Posterior vena cava (tissue), 2 donors: Measurements from ENCODE around the gene SMPD2. TPM values are rescaled to one million over a fixed set of nuclear protein-coding genes. Genes with fewer than 3 reads are reported as not detected.

Experiments
- DNase-seq: peaks from one replicate; pipeline ENCODE4 v3.0.0-alpha.2; 2020; ENCODE audit warnings: low spot score
- intact Hi-C, 2 donors: fragments of 100-400 bp; cut with DNase I; formaldehyde crosslinking; loops; one replicate each; pipeline versions ENCODE4 v1.14.1 to v1.14.2; 2022 to 2023
- total RNA-seq, 2 donors: library from RNA; stranded (reverse); fragmentation: NEBNext Ultra II Directional; extraction: Animal tissue kit (Norgen Biotek cat#: 25700); gene quantifications; one replicate each; pipeline ENCODE4 v1.2.1, GENCODE V29; 2021
- donor health status: DM: yes; HTN: yes; CAD: no.
- donor health status: DM: yes; HTN: yes; CAD: no.

SMPD2 gene
- total RNA-seq, 2 donors from 2014 or later, result 4.2 to 6.7 TPM

DNA sequence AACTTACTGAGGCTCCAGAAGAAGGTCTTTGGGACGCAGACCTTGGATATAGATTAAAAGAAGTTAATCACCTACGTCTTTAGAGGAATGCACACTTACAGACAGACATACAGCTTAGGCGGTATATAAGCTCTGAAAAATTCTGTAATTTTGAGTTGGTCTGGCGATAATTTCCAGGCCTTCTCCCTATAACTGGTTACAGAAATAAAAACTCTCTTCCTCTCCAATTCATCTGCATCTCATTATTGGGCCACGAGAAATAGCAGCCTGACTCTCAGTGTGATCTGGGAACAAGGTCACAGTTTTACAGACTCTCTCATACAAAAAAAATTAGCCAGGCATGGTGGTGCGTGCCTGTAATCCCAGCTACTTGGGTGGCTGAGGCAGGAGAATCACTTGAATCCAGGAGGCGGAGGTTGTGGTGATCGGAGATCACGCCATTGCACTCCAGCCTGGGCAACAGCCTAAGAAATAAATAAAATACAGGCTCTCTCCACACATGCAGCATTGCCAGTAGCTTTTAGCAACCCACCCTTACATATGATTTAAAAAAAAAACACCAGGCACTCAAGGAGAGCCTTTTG lies 37.8 kb downstream of the SMPD2 start:
- intact Hi-C loops, result no loop called here
- no peak for DNase-seq

- DNase-seq, result no peak
- intact Hi-C loops, result no loop called here
Measured at GRCh38 chr6:109478841-109479624, 38.5 kb downstream of the SMPD2 start.

GRCh38 chr6:109480993-109481480 lies 40.5 kb downstream of the SMPD2 start:
- no peak for DNase-seq
- intact Hi-C loops, result no loop called here

GRCh38 chr6:109482905-109483734 lies 42.6 kb downstream of the SMPD2 start, which contains the start of gene ZBTB24:
Gene ZBTB24, minus strand, starts transcription at chr6:109483219. Its CDS starts 1,193 bp downstream, at chr6:109482026.
- peak; percentile 97 for DNase-seq
- intact Hi-C loops, result no loop called here

DNA sequence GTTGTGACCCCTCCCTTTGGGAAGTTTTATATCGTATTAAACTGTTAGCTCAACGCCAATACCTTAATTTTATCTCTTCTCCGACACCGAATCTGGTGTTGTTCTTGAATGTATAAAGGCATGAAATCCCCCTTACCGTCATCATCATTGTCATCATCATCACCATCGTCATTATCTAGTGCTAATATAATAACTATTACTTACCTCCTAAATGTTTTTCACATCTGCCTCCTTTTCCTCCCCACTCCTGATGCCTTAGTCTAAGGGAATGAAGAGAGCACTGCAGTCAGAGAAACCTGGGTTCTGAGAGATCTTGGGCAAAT lies 43.2 kb downstream of the SMPD2 start:
- DNase-seq, result no peak
- intact Hi-C loops, result no loop called here

GRCh38 chr6:109484122-109484521 lies 43.6 kb downstream of the SMPD2 start:
- DNase-seq, result no peak
- intact Hi-C loops, result no loop called here

DNA sequence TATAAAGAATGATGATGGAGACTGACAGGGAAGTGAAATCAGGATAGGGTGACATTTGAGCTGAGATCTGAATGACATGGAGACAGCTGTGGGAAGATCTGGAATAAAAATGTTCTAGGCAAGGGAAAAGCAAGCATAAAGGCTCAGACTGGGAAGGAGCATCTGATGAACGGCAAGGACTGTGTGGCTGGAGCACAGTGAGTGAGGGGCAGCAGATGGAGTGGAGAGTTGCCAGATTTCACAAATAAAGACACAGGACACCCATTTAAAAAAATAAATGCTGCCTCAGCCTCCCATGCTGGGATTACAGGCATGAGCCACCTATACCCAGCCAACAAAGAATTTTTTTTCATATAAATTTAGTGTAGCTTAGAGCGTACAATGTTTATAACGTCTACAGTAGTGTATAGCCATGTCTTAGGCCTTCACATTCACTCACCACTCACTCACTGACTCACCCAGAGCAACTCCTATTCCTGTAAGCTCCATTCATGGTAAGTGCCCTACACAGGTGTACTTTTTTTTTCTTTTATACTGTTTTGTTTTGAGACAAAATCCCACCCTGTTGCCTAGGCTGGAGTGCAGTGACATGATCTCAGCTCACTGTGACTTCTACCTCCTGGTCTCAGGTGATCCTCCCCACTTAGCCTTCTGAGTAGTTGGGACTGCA lies 44.9 kb downstream of the SMPD2 start:
- intact Hi-C loops, result no loop called here
- DNase-seq, result no peak

DNA sequence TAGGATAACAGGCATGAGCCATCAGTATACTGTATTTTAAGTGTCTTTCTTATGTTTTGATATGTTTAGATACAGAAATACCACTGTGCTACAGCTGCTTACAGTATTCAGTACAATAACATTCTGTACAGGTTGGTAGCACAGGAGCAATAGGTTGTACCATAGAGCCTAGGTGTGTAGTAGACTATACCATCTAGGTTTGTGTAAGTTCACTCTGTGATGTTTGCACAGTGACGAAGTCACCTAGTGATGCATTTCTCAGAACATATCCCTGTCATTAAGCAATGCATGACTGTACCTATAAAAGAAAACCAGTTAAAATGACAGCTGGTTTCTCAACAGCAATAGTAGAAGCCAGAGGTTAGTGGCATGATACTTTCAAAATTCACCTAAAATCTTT lies 45.5 kb downstream of the SMPD2 start:
- DNase-seq, result no peak
- intact Hi-C loops, result no loop called here

GRCh38 chr6:109488001-109488400 lies 47.5 kb downstream of the SMPD2 start:
- intact Hi-C loops, result no loop called here
- no peak for DNase-seq

DNA sequence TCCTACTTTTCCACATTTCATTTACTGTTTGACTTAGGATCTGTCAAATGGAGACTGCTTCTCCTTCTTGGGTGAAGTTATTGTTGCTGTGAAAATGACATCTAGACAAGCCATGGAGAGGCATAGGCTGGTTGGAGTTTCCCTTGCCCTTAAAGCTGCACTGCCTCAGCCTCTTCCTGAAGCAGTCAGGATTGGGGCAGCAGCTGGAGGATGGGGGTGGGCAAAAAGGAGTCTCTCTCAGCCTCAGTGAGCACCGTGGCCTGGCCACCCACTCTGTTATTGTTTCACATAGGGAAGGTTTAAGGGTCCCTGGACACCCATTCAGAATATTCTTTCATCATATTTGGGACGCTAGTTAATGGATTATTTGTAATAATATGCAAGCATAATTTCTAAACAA lies 50.2 kb downstream of the SMPD2 start:
- intact Hi-C loops, result no loop called here
- DNase-seq, result no peak

DNA sequence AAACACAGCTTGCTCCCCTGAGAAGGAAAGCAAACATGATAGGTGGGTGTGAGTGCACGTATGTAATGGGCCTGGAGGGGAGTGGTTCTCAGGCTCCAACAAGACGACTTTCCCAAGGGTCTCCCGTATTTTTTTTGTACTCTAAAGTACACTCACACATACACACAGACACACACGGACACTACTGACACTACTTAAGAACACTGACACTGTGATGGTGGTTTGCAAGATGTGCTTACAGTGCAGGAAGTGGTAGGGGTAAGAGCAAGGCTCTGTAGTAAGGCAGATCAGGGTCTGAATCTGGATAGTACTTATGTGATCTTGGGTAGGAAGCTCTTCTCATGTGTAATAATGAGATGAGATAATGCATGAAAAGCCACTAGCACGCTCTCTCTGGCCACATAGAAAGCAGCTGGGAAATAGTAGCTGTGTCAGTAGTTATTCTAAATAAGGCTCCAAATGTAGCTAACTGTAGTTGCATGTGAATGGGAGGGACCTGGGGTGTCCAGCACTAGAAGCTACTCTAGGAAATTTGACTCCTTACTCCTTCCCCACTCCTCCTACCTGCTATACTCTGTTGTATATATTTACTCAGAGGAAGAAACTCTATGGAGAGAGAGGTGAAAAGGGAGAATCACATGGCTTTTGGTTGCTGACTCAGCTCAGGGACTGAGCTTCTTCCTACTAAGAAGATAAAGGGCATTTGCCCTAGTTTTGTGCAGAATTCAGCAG lies 50.8 kb downstream of the SMPD2 start:
- intact Hi-C loops, result no loop called here
- DNase-seq, result no peak

Other genes starting within 250 kb of the SMPD2 start
- gene CD164, start 58.3 kb upstream of the SMPD2 start, total RNA-seq, result 100 to 1,000 TPM; 163 to 194 TPM
- 1 to 10 TPM; 1.2 to 1.9 TPM for gene PPIL6, start 96 bp upstream of the SMPD2 start, total RNA-seq
- 10 to 100 TPM; 53.0 to 53.2 TPM for gene MICAL1, start 15.0 kb downstream of the SMPD2 start, total RNA-seq
- gene ZBTB24, start 42.5 kb downstream of the SMPD2 start, total RNA-seq, result 1 to 10 TPM; 5.5 to 5.8 TPM